ENCODE results near the gene KRTAP5-1. TPM values are rescaled to one million over a fixed set of nuclear protein-coding genes. Genes with fewer than 3 reads are reported as not detected.
A peak's percentile ranks its signal among the peaks of the same experiment; 100 is the strongest.

The KRTAP5-1 gene
- total and polyA plus RNA-seq, 10 of the 15 experiments (the other 5 are each of a cell fraction or from before 2014, with no cell fraction given) = not detected

GRCh38 chr11:1568441-1568911, 16.6 kb downstream of the KRTAP5-1 start:
- intact Hi-C loops (cut with micrococcal nuclease; ENCODE audit: unreplicated experiment) (no loop called here), in situ Hi-C loops (cut with MboI) (no loop called here)
- Histone ChIP-seq H4K20me1 (ENCODE audit: control insufficient read depth, insufficient read depth) (no peaks in the 10 kb centered on the region), H3K27ac (ENCODE audit: control insufficient read depth, insufficient read depth) (no peak overlapping the region), H3K4me2 (ENCODE audit: control insufficient read depth, insufficient read depth) (no peak overlapping the region), H3K27me3 (replicated peaks in 1 of 2; ENCODE audit: control insufficient read depth in 2 of 2, insufficient read depth in 2 of 2, low read length in 1 of 2) (peaks cover 2 to 3% of the 10 kb centered on the region in 2 experiments; a peak in 3 of 4 replicates), H3K4me1 (ENCODE audit: control insufficient read depth, insufficient read depth, low read length) (no peaks in the 10 kb centered on the region), H2AFZ (ENCODE audit: control insufficient read depth, low read depth, low read length) (no peak overlapping the region), H3K9ac (ENCODE audit: control insufficient read depth, insufficient read depth, low read length) (no peak overlapping the region), H3K79me2 (ENCODE audit: control insufficient read depth, insufficient read depth, low read length) (no peaks in the 10 kb centered on the region), H3K4me3 (no peak overlapping the region), H3K9me3 (replicated peaks; ENCODE audit: control insufficient read depth, insufficient read depth, low read length) (no peaks in the 10 kb centered on the region), H3K36me3 (ENCODE audit: control insufficient read depth in 2 of 2, insufficient read depth in 2 of 2, low read length in 1 of 2) (no peaks in the 10 kb centered on the region)
- FAIRE-seq (no peak), ATAC-seq (peak; percentile 16; the same call in 2 of the 3 replicates), DNase-seq (ENCODE audit: low read depth, low spot score) (no peak)
- WGBS (ENCODE audit: insufficient coverage, insufficient replicate concordance, low lambda C conversion rate, missing lambda C conversion rate) = 35% methylated on average over 13 of the region's 13 CpGs
- CTCF ChIA-PET = interaction anchor here (1.1 kb wide), 1 partner anchor 9 kb away, joined by 3 read pairs; no protein-coding TSS in a partner anchor
- POLR2A ChIA-PET = interaction anchor here (0.7 kb wide), 1 partner anchor 128 kb away, joined by 3 read pairs; no protein-coding TSS in a partner anchor
- no TSS peak for BruUV-seq (replicated peaks)
- RAD21 ChIA-PET (ENCODE audit: unreplicated experiment) = interaction anchor here (1.4 kb wide), 1 partner anchor 60 kb away, joined by 3 read pairs; no protein-coding TSS in a partner anchor
- SMC1A ChIA-PET (ENCODE audit: uncharacterized antibody, unreplicated experiment) = no interaction called here
- TF ChIP-seq CHD1 (IDR thresholded peaks at IDR 0.05; ENCODE audit: low read depth, low read length) (no peak), BMI1 (IDR thresholded peaks at IDR 0.05; ENCODE audit: borderline replicate concordance) (peak; percentile 89), MXI1 (IDR thresholded peaks at IDR 0.05; ENCODE audit: low read depth, low read length) (0 out of 2 replicates have a peak, but pooled peaks have one; percentile 24)

GRCh38 chr11:1567721-1568100, 17.4 kb downstream of the KRTAP5-1 start:
- H3K27ac ChIP-seq (ENCODE audit: control insufficient read depth, insufficient read depth) = no peak overlapping the region
- ChIA-PET SMC1A (ENCODE audit: uncharacterized antibody, unreplicated experiment) (no interaction called here), CTCF (interaction anchor here (1.1 kb wide), 1 partner anchor 9 kb away, joined by 3 read pairs; no protein-coding TSS in a partner anchor), RAD21 (ENCODE audit: unreplicated experiment) (interaction anchor here (1.4 kb wide), 1 partner anchor 61 kb away, joined by 3 read pairs; no protein-coding TSS in a partner anchor), POLR2A (no interaction called here)
- WGBS (ENCODE audit: insufficient coverage, insufficient replicate concordance, low lambda C conversion rate, missing lambda C conversion rate) = 12% methylated on average over 7 of the region's 7 CpGs
- peaks cover 2 to 3% of the 10 kb centered on the region in 2 experiments; a peak in 3 of 4 replicates for H3K27me3 ChIP-seq (replicated peaks in 1 of 2; ENCODE audit: control insufficient read depth in 2 of 2, insufficient read depth in 2 of 2, low read length in 1 of 2)
- no peak overlapping the region for H3K9ac ChIP-seq (ENCODE audit: control insufficient read depth, insufficient read depth, low read length)
- BruUV-seq (replicated peaks) = no TSS peak
- DNase-seq (ENCODE audit: low read depth, low spot score) (no peak), ATAC-seq (no peak), FAIRE-seq (no peak)
- no peaks in the 10 kb centered on the region for H3K9me3 ChIP-seq (replicated peaks; ENCODE audit: control insufficient read depth, insufficient read depth, low read length)
- no peaks in the 10 kb centered on the region for H3K79me2 ChIP-seq (ENCODE audit: control insufficient read depth, insufficient read depth, low read length)
- no peaks in the 10 kb centered on the region for H3K4me1 ChIP-seq (ENCODE audit: control insufficient read depth, insufficient read depth, low read length)
- H2AFZ ChIP-seq (ENCODE audit: control insufficient read depth, low read depth, low read length) = no peak overlapping the region
- intact Hi-C loops (cut with micrococcal nuclease; ENCODE audit: unreplicated experiment) = no loop called here
- no peak overlapping the region for H3K4me2 ChIP-seq (ENCODE audit: control insufficient read depth, insufficient read depth)
- H3K36me3 ChIP-seq (ENCODE audit: control insufficient read depth in 2 of 2, insufficient read depth in 2 of 2, low read length in 1 of 2) = no peaks in the 10 kb centered on the region
- TF ChIP-seq, protein P1, sequence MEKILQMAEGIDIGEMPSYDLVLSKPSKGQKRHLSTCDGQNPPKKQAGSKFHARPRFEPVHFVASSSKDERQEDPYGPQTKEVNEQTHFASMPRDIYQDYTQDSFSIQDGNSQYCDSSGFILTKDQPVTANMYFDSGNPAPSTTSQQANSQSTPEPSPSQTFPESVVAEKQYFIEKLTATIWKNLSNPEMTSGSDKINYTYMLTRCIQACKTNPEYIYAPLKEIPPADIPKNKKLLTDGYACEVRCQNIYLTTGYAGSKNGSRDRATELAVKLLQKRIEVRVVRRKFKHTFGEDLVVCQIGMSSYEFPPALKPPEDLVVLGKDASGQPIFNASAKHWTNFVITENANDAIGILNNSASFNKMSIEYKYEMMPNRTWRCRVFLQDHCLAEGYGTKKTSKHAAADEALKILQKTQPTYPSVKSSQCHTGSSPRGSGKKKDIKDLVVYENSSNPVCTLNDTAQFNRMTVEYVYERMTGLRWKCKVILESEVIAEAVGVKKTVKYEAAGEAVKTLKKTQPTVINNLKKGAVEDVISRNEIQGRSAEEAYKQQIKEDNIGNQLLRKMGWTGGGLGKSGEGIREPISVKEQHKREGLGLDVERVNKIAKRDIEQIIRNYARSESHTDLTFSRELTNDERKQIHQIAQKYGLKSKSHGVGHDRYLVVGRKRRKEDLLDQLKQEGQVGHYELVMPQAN (conservative IDR thresholded peaks at IDR 0.05) = no peak
- TF ChIP-seq SMAD5 (IDR thresholded peaks at IDR 0.05; ENCODE audit: low read depth) (no peak), ATF2 (IDR thresholded peaks at IDR 0.05; ENCODE audit: low read length) (no peak), HDGF (IDR thresholded peaks at IDR 0.05) (no peak), ZBED1 (IDR thresholded peaks at IDR 0.05; ENCODE audit: borderline replicate concordance) (no peak), PML (IDR thresholded peaks at IDR 0.05; ENCODE audit: low read length) (no peak), CEBPB (IDR thresholded peaks at IDR 0.05; ENCODE audit: borderline replicate concordance in 1 of 2, low read depth in 2 of 2, low read length in 2 of 2) (no peak), BHLHE40 (IDR thresholded peaks at IDR 0.05; ENCODE audit: borderline replicate concordance in 1 of 2, low read depth in 2 of 2, low read length in 1 of 2) (no peak), CHD1 (IDR thresholded peaks at IDR 0.05; ENCODE audit: low read depth, low read length) (no peak)
- H3K4me3 ChIP-seq = no peak overlapping the region
- no peaks in the 10 kb centered on the region for H4K20me1 ChIP-seq (ENCODE audit: control insufficient read depth, insufficient read depth)
- in situ Hi-C loops (cut with MboI) = no loop called here
